Immature natural killer cell (primary cell): Measurements from ENCODE around the gene TSC22D2. TPM values are rescaled to one million over a fixed set of nuclear protein-coding genes. Genes with fewer than 3 reads are reported as not detected.
"Not testable (repeated sequence)": the region's sequence is repeated elsewhere in the genome, so short reads cannot be mapped to it uniquely, and the experiment has no call there.

Experiments used
- DNase-seq, 3 donors: peaks; one replicate each; pipeline ENCODE4 v3.0.0; 2022; ENCODE audit warnings: mixed read lengths in 1 of 3
- H3K27ac Mint-ChIP-seq, 6 donors: one replicate each; pipeline ENCODE4 v1.8.0; 2020; ENCODE audit warnings: mixed read lengths in 6 of 6, mild to moderate bottlenecking in 5 of 6, inconsistent platforms in 4 of 6, moderate library complexity in 3 of 6
- H3K27me3 Mint-ChIP-seq, 3 donors: one replicate each; pipeline ENCODE4 v1.8.0; 2020 to 2021; ENCODE audit warnings: low read depth in 3 of 3, mild to moderate bottlenecking in 3 of 3, mixed read lengths in 3 of 3, moderate library complexity in 3 of 3, inconsistent platforms in 1 of 3
- H3K36me3 Mint-ChIP-seq, 3 donors: one replicate each; pipeline ENCODE4 v1.8.0; 2020; ENCODE audit warnings: mixed read lengths in 3 of 3, inconsistent platforms in 2 of 3, mild to moderate bottlenecking in 2 of 3
- H3K4me1 Mint-ChIP-seq, 2 donors: one replicate each; pipeline ENCODE4 v1.8.0; 2020; ENCODE audit warnings: inconsistent platforms in 2 of 2, mild to moderate bottlenecking in 2 of 2, mixed read lengths in 2 of 2, moderate library complexity in 1 of 2
- H3K4me3 Mint-ChIP-seq, 5 donors: one replicate each; pipeline ENCODE4 v1.8.0; 2020; ENCODE audit warnings: mild to moderate bottlenecking in 5 of 5, mixed read lengths in 5 of 5, inconsistent platforms in 3 of 5, moderate library complexity in 3 of 5
- H3K9me3 Mint-ChIP-seq, 6 donors: one replicate each; pipeline ENCODE4 v1.8.0; 2020; ENCODE audit warnings: mild to moderate bottlenecking in 6 of 6, mixed read lengths in 6 of 6, inconsistent platforms in 4 of 6, moderate library complexity in 3 of 6
- polyA plus RNA-seq, 3 donors: library from polyadenylated mRNA; unstranded; fragments of 300-500 nt; fragmentation: Illumina TruSeq; gene quantifications; one replicate each; pipeline ENCODE4 v1.2.3, GENCODE V29; 2021

Gene TSC22D2
- polyA plus RNA-seq, 3 donors from 2014 or later: 6.4 to 10.4 (median 9.0) TPM

DNA sequence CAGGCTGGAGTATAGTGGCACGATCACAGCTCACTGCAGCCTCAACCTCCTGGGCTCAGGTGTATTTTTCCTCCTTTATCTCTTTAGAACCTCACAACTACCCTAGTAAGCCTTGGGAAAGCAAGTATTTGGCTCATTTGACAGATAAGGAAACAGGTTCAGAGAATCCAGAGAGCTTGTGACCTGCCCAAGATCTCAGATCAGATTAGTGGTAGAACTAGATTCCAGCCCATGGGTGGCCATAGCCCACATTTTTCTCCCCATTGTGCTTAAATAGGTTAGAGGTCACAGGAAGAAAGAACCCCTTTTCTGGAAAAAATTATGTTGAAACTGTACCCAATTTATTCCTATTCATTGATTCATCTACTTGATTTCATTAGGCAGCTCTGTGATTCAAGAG, 64.3 kb downstream of the TSC22D2 start:
- no peaks in the 10 kb centered on the region for H3K4me1 Mint-ChIP-seq
- H3K36me3 Mint-ChIP-seq: peaks cover 5 to 7% (median 6%) of the 10 kb centered on the region in 3 donors
- H3K9me3 Mint-ChIP-seq: peaks cover 0 to 3% (median 0%) of the 10 kb centered on the region in 6 donors
- DNase-seq: no peak
- peaks cover 0 to 2% (median 0%) of the 10 kb centered on the region in 3 donors for H3K27me3 Mint-ChIP-seq
- H3K4me3 Mint-ChIP-seq: no peak overlapping the region
- no peak overlapping the region for H3K27ac Mint-ChIP-seq

DNA sequence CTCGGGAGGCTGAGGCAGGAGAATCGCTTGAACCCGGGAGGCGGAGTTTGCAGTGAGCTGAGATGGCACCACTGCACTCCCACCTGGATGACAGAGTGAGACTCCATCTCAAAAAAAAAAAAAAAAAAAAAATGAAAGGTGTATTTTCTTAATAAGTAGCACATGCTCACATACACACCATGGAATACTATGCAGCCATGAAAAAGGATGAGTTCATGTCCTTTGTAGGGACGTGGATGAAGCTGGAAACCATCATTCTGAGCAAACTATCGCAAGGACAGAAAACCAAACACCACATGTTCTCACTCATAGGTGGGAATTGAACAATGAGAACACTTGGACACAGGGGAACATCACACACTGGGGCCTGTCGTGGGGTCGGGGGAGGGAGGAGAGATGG, 65.1 kb downstream of the TSC22D2 start:
- not testable (repeated sequence) for H3K36me3 Mint-ChIP-seq, DNase-seq, H3K4me1 Mint-ChIP-seq, H3K27me3 Mint-ChIP-seq, H3K9me3 Mint-ChIP-seq, H3K4me3 Mint-ChIP-seq, H3K27ac Mint-ChIP-seq

DNA sequence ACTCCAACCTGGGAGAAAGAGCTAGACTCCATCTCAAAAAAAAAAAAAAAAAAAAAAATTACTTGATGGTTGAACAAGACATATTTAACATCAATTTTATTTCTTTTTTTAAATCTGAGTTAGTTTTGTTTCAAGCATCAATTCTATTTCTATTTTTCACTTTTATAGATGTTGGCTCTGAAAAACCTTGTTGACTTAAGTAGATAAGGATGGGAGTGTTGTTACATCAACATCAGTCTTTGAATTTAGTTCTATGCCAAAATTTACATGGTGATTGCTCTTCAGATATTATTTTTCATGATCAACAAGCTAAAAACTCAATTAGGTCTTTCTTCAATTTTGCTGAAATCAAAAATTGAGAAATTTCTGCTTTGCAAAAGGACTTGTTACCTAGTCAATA, 71.3 kb downstream of the TSC22D2 start:
- H3K9me3 Mint-ChIP-seq: peaks cover 4 to 17% (median 13%) of the 10 kb centered on the region in 6 donors

DNA sequence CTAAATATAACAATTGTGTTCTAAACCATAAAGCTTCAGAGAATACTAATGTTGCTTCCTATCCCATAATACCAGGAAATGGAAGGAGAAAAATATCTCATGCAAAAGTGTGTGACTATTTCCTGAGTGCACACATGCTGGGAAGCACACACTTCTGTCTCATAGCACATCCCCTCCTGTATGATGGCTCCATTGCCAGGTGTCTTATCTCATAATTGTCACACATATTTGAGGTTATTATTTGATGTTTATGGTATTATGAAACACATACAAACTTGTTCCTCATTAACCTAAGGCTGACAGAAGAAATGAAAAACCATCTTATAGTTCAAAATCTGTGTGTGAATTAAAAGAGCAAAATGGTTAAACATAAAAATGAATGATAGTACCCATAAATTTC, 72.8 kb downstream of the TSC22D2 start:
- Mint-ChIP-seq H3K4me3 (no peak overlapping the region), H3K27ac (no peak overlapping the region), H3K9me3 (peaks cover 5 to 26% (median 19%) of the 10 kb centered on the region in 6 donors), H3K4me1 (no peaks in the 10 kb centered on the region), H3K27me3 (peaks cover 2 to 7% (median 4%) of the 10 kb centered on the region in 3 donors), H3K36me3 (peaks cover 12 to 17% (median 15%) of the 10 kb centered on the region in 3 donors)
- DNase-seq: no peak

More for the DNA sequence above, 71.3 kb downstream of the TSC22D2 start:
- peaks cover 9 to 15% (median 11%) of the 10 kb centered on the region in 3 donors for H3K36me3 Mint-ChIP-seq
- no peak overlapping the region for H3K4me3 Mint-ChIP-seq
- no peak overlapping the region for H3K27ac Mint-ChIP-seq
- H3K27me3 Mint-ChIP-seq: peaks cover 0 to 4% (median 2%) of the 10 kb centered on the region in 3 donors
- no peak for DNase-seq
- H3K4me1 Mint-ChIP-seq: no peaks in the 10 kb centered on the region

DNA sequence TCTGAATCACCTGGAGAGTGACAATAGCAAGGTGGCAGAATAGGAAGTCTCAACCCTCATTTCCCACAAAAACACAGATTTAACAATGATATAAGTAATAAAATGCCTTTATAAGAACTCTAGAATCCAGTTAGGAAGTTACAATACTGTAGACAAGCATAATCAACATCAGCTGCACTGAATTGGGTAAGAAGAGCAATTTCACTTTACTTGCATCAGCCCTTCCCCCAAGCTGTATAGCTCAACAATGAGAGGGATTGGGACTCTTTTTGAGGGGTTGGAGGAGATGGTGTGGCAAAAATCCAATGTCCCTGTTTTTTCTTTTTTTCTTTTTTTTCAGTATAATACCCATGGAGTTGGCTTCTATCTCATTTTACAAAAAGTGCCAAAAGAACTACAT, 75.1 kb downstream of the TSC22D2 start:
- H3K4me1 Mint-ChIP-seq: no peaks in the 10 kb centered on the region
- H3K27ac Mint-ChIP-seq: no peak overlapping the region
- DNase-seq: no peak
- H3K9me3 Mint-ChIP-seq: peaks cover 5 to 37% (median 29%) of the 10 kb centered on the region in 6 donors
- no peak overlapping the region for H3K4me3 Mint-ChIP-seq
- peaks cover 16 to 21% (median 17%) of the 10 kb centered on the region in 3 donors for H3K36me3 Mint-ChIP-seq
- peaks cover 0 to 7% (median 4%) of the 10 kb centered on the region in 3 donors for H3K27me3 Mint-ChIP-seq

DNA sequence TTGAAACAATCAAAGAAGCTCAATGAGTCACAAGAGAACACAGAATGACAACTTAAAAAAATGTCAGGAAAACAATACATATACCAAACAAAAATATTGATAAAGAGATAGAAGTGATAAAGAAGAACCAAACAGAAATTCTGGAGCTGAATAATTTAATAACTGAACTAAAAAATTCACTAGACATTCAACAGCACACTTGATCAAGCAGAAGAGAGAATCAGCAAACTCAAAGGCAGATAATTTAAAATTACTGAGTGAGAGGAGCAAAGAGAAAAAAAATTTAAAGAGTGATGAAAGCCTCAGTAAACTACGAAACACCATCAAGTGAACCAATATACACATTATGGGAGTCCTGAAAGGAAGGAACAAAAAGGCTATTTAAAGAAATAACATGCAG, 76.3 kb downstream of the TSC22D2 start:
- H3K27me3 Mint-ChIP-seq: peaks cover 0 to 7% (median 6%) of the 10 kb centered on the region in 3 donors
- peaks cover 16 to 21% (median 17%) of the 10 kb centered on the region in 3 donors for H3K36me3 Mint-ChIP-seq
- DNase-seq: no peak
- H3K4me1 Mint-ChIP-seq: no peaks in the 10 kb centered on the region
- no peak overlapping the region for H3K27ac Mint-ChIP-seq
- no peak overlapping the region for H3K4me3 Mint-ChIP-seq
- peaks cover 5 to 37% (median 28%) of the 10 kb centered on the region in 6 donors for H3K9me3 Mint-ChIP-seq

DNA sequence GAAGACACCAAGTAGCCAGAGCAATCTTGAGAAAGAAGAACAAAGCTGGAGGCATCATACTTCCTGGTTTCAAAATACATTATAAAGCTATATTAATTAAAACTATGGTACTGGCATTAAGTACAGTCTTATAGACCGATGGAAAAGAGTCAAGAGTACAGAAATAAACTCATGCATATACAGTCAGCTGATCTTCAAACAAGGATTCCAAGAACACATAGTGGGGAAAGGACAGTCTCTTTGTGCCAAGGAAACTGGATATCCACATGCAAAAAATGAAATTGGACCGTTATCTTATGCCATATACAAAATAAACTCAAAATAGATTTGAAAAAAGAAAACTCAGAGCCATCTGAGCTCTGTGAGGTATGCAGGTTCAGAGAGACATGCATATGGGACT, 80.8 kb downstream of the TSC22D2 start:
- Mint-ChIP-seq H3K36me3 (peaks cover 10 to 15% (median 12%) of the 10 kb centered on the region in 3 donors), H3K4me1 (no peaks in the 10 kb centered on the region), H3K9me3 (peaks cover 5 to 28% (median 20%) of the 10 kb centered on the region in 6 donors), H3K27me3 (peaks cover 0 to 6% (median 5%) of the 10 kb centered on the region in 3 donors), H3K27ac (no peak overlapping the region), H3K4me3 (no peak overlapping the region)
- no peak for DNase-seq

DNA sequence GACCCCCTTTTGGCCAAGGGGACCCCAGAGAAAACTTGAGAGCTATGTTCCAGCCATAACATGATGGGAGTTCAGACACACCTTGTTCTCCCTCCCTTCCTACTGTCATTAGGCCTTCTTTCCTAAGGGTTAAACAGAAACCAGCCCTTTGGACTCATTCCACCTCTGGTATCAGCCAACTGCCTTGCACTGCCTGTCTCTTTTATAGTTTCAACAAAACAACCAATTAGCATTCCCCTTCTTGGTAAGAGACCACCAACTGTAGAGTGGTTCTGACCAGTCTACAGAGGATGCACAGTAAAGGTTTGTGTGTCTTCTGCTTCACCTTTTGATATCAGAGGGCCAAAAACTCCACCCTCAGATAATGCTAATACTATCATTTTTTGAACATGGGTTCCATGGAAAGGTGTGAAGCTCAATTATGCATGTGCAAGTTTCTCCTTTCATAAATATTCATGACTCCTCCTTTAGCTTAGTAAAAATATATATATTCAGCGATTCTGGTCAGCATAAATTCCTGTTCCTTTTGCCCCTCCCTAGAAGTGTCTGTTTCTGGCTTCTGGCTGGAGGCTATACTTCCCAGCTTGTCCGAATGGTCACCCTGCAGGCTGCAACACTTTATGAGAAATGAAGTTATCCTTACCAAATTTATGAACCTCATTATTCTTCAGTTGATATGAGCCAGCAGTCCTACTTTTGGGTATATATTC, 82.3 kb downstream of the TSC22D2 start:
- Mint-ChIP-seq H3K9me3 (peaks cover 0 to 16% (median 10%) of the 10 kb centered on the region in 6 donors), H3K4me1 (no peaks in the 10 kb centered on the region), H3K27me3 (peaks cover 0 to 2% (median 0%) of the 10 kb centered on the region in 3 donors), H3K4me3 (no peak overlapping the region), H3K36me3 (peaks cover 0 to 7% (median 4%) of the 10 kb centered on the region in 3 donors), H3K27ac (no peak overlapping the region)
- DNase-seq: no peak

DNA sequence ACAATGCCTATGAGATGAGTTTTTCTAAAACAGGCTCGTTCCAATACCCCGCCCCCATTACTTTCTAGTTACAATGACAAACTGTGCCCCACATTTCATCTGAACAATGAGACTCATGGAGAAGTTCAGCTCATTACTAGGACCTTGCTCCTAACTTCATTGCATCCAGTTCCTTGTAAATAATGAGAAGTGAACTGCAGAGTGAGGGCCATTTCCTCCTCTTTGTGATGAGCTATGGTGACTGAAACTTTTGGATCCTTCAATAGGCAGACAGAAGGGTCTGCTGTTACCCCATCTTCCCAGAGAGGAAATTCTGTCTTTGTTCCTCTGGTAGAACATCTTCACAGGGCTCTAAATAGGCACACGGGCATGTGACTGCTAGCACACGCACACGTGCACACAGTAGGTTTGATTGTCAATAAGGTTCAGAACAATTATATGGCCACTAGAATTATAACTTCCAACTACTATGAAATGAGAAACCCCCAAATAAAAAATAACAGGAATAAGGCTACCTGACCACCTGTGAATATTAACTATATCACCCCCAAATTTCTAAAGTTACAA, 86.4 kb downstream of the TSC22D2 start:
- DNase-seq: no peak
- peaks cover 0 to 2% (median 0%) of the 10 kb centered on the region in 6 donors for H3K9me3 Mint-ChIP-seq
- no peaks in the 10 kb centered on the region for H3K4me1 Mint-ChIP-seq
- no peak overlapping the region for H3K27ac Mint-ChIP-seq
- no peak overlapping the region for H3K4me3 Mint-ChIP-seq
- H3K27me3 Mint-ChIP-seq: no peaks in the 10 kb centered on the region
- H3K36me3 Mint-ChIP-seq: peaks cover 0 to 4% (median 0%) of the 10 kb centered on the region in 3 donors

DNA sequence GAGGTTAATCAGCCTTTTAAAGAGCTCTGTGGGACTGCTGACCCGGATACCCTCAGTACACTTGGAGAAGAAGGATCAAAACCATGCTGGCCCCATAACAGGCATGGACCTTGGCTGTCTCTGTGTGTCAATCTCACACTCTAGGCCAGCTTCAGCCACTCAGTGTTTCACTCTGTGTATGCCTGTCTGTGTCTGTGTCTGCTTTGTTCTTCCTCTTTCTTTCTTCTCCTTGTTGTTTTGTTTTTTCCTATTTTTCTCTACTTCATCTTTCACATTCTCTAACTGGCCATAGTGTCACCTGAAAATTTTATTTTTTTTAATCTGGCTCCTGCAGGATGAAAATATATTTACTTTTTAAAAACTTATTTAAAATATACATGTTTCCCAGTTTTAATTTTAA, 87.1 kb downstream of the TSC22D2 start:
- Mint-ChIP-seq H3K4me3 (no peak overlapping the region), H3K9me3 (peaks cover 0 to 2% (median 0%) of the 10 kb centered on the region in 6 donors), H3K4me1 (no peaks in the 10 kb centered on the region), H3K27ac (no peak overlapping the region), H3K27me3 (no peaks in the 10 kb centered on the region), H3K36me3 (peaks cover 0 to 4% (median 0%) of the 10 kb centered on the region in 3 donors)
- peak in 1 of 3 donors; percentile 1 for DNase-seq

DNA sequence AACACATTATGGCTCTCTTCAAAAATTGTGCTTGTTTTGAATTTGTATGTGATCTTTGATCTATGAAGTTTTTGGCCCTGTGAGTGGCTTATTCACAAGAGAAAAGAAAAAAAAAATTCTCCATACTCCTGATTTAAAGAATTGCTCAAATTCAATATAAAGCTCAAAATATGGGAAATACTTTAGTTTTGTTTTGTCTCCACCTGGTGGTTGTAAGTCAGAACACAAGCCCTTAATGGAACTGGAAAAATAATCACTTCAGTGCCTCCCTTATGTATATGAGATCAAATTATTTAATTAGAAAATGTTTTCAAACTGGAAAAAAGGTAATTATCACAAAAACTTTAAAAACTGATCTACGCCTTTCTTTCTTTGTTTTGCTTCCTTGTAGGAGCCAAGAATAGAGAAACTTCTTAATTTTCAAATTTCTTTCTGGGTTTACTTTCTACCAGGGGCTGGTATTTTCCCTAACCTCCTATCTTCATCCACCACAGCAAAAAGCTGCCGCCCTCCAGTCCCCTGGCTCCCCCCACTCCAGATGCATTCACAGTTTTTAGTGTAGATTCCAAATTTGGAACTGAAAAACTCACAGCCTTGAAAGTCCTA, 87.6 kb downstream of the TSC22D2 start:
- Mint-ChIP-seq H3K4me3 (no peak overlapping the region), H3K27ac (no peak overlapping the region), H3K27me3 (no peaks in the 10 kb centered on the region), H3K4me1 (no peaks in the 10 kb centered on the region), H3K36me3 (peaks cover 0 to 4% (median 0%) of the 10 kb centered on the region in 3 donors), H3K9me3 (peaks cover 0 to 2% (median 0%) of the 10 kb centered on the region in 6 donors)
- peak; percentile 25 to 40 (median 30) for DNase-seq

DNA sequence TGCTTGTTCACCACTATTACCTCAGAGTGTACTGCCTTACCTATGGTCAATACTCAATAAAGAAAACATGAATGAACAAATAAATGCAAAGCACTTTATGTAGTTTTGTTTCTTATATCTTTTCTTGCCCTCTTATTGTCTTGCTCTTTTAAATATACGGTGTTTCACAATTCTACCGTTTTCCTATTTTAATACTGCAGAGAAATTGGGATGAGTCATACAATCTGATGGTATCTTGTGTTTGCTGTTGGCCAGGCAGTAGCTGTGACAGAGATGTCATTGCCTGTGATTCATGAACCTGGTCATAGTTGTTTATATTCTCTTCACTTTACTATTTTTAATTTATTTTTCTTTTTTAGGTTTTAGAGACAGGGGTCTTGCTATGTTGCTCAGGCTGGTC, 89.9 kb downstream of the TSC22D2 start:
- H3K4me3 Mint-ChIP-seq: no peak overlapping the region
- peaks cover 0 to under 1% (median 0%) of the 10 kb centered on the region in 3 donors for H3K27me3 Mint-ChIP-seq
- no peak for DNase-seq
- H3K36me3 Mint-ChIP-seq: peaks cover 0 to 4% (median 4%) of the 10 kb centered on the region in 3 donors
- no peaks in the 10 kb centered on the region for H3K4me1 Mint-ChIP-seq
- H3K9me3 Mint-ChIP-seq: peaks cover 0 to 2% (median 0%) of the 10 kb centered on the region in 6 donors
- H3K27ac Mint-ChIP-seq: no peak overlapping the region

DNA sequence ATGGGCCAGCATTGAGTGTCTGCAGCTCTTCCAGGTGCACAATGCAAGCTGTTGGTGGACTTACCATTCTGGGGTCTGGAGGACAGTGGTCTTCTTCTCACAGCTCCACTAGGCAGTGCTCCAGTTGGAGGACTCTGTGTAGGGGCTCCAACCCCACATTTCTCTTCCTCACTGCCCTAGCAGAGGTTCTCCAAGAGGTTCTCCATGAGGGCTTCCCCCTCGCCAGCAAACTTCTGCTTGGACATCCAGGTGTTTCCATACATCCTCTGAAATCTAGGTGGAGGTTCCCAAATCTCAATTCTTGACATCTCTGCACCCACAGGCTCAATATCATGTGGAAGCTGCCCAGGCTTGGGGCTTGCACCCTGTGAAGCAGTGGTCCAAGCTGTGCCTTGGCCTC, 92.9 kb downstream of the TSC22D2 start:
- not testable (repeated sequence) for H3K9me3 Mint-ChIP-seq, H3K4me1 Mint-ChIP-seq, H3K4me3 Mint-ChIP-seq, H3K36me3 Mint-ChIP-seq, DNase-seq, H3K27ac Mint-ChIP-seq, H3K27me3 Mint-ChIP-seq
